Activated T-cell treated with anti-CD3 and anti-CD28 coated beads, Interleukin-2, amount 50 U/mL, for 48 hours (primary cell): ENCODE data around the gene CTNNA2.

Experiments
- DNase-seq, 2 experiments: peaks; one replicate each; pipeline ENCODE4 v3.0.0-alpha.2; 2020

CTNNA2 gene

GRCh38 chr2:79860228-79861058, 347.6 kb downstream of the CTNNA2 start:
- DNase-seq = no peak

- DNase-seq = no peak
These were observed 348.2 kb downstream of the CTNNA2 start for GRCh38 chr2:79861059-79861374.

- no peak for DNase-seq
These were observed 349.9 kb downstream of the CTNNA2 start for GRCh38 chr2:79862756-79863155.

GRCh38 chr2:79872656-79873055, 359.8 kb downstream of the CTNNA2 start:
- no peak for DNase-seq

- DNase-seq = no peak
These were observed 361.2 kb downstream of the CTNNA2 start for GRCh38 chr2:79874015-79874414.

GRCh38 chr2:79876430-79876829, 363.6 kb downstream of the CTNNA2 start:
- no peak for DNase-seq

GRCh38 chr2:79882548-79882947, 369.7 kb downstream of the CTNNA2 start:
- DNase-seq = no peak

GRCh38 chr2:79887747-79888374, 375.0 kb downstream of the CTNNA2 start:
- no peak for DNase-seq

GRCh38 chr2:79892123-79892522, 379.3 kb downstream of the CTNNA2 start:
- no peak for DNase-seq

GRCh38 chr2:79899196-79899595, 386.3 kb downstream of the CTNNA2 start:
- no peak for DNase-seq

- DNase-seq = no peak
These were observed 388.3 kb downstream of the CTNNA2 start for GRCh38 chr2:79901161-79901560.

GRCh38 chr2:79903222-79904000, 390.6 kb downstream of the CTNNA2 start:
- no peak for DNase-seq

- no peak for DNase-seq
These were observed 393.5 kb downstream of the CTNNA2 start for GRCh38 chr2:79906139-79906890.

GRCh38 chr2:79909521-79909920, 396.7 kb downstream of the CTNNA2 start:
- DNase-seq = no peak

- no peak for DNase-seq
These were observed 397.8 kb downstream of the CTNNA2 start for GRCh38 chr2:79910643-79911042.

- DNase-seq = no peak
These were observed 402.6 kb downstream of the CTNNA2 start for GRCh38 chr2:79915455-79915854.

- no peak for DNase-seq
These were observed 403.4 kb downstream of the CTNNA2 start for GRCh38 chr2:79916285-79916684.

- no peak for DNase-seq
These were observed 407.7 kb downstream of the CTNNA2 start for GRCh38 chr2:79920512-79921076.

- DNase-seq = no peak
These were observed 416.8 kb downstream of the CTNNA2 start for GRCh38 chr2:79929624-79930023.

- no peak for DNase-seq
These were observed 422.3 kb downstream of the CTNNA2 start for GRCh38 chr2:79935046-79935732.

GRCh38 chr2:79935771-79936657, 423.2 kb downstream of the CTNNA2 start:
- DNase-seq = no peak
